H1 (cell line): ENCODE data around the gene OSCAR. TPM values are rescaled to one million over a fixed set of nuclear protein-coding genes. Genes with fewer than 3 reads are reported as not detected.

Source experiments
- EP300 ChIP-seq, 2 experiments: IDR thresholded peaks; 1 replicate in 1 of 2; 2 replicates in 1 of 2; pipeline ENCODE4 v1.6.1; 2011 to 2012; ENCODE audit warnings: low read depth in 2 of 2, low read length in 2 of 2, mild to moderate bottlenecking in 2 of 2, borderline replicate concordance in 1 of 2, inconsistent platforms in 1 of 2, moderate library complexity in 1 of 2
- polyA plus RNA-seq, 7 experiments: library from polyadenylated mRNA; depleted of rRNA in 3 of 7; stranded (reverse) in 5 of 7; unstranded in 2 of 7; fragments of >200 nt in 5 of 7; fragments of 200-250 nt in 2 of 7; gene quantifications; 1 replicate in 5 of 7; 2 replicates in 1 of 7; 4 replicates in 1 of 7; pipeline versions ENCODE4 v1.2.1 to v1.2.3, GENCODE V29; 2011 to 2013; ENCODE audit warnings: missing spikeins in 2 of 7, mixed read lengths in 2 of 7
- total RNA-seq: library from RNA; stranded (reverse); fragmentation: NEBNext Ultra II Directional; extraction: Animal tissue kit (Norgen Biotek cat#: 25700); gene quantifications from 2 replicates; pipeline ENCODE4 v1.2.1, GENCODE V29; 2021

Gene OSCAR
- total and polyA plus RNA-seq, 2 of the 8 experiments (the other 6 are each of a cell fraction or from before 2014, with no cell fraction given), result 1.1 TPM

GRCh38 chr19:54077334-54077733, 23.3 kb downstream of the OSCAR start (continued):
- TF ChIP-seq EP300 (IDR thresholded peaks at IDR 0.05; ENCODE audit: borderline replicate concordance in 1 of 2, low read depth in 2 of 2, low read length in 2 of 2), result no peak
- TF ChIP-seq, all 59 proteins: peak for 0
